A673 (cell line): Measurements from ENCODE around the gene ASPM.

Experiments used
- EZH2 ChIP-seq: fragments of 200-600 bp; sonication (generic); IDR thresholded peaks from 2 replicates; pipeline ENCODE4 v1.6.1; 2017; ENCODE audit warnings: borderline replicate concordance, low read depth, mild to moderate bottlenecking, mixed read lengths, antibody characterized with exemption, low read length; ENCODE audit not compliant: poor library complexity, severe bottlenecking
- TF ChIP-seq, protein P1 (sequence below): fragments of 300-800, 200-600 bp; sonication (generic); conservative IDR thresholded peaks from 2 replicates; pipeline ENCODE4 v1.5.1; 2017; ENCODE audit warnings: low read depth, mild to moderate bottlenecking, antibody characterized with exemption, low read length, moderate library complexity, mixed read lengths

DNA sequence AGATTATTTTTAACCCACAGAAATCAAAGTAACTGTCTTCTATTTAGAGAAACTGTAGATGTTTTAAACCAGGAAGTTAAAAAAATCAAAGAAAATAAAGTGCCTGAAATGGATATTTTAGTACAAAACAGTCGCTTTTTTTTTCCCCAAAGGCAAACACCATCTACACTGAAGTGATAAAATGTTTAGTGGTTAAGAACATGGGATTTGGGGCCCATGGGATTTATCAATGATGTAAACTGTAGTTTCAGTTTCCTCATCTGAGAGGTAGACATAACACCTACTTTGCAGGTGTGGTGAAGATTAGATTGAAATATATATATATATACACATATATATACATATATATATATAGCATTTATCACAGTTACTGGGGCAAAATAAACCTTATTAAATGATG is 22.1 kb downstream of the ASPM start:
- TF ChIP-seq, protein P1, sequence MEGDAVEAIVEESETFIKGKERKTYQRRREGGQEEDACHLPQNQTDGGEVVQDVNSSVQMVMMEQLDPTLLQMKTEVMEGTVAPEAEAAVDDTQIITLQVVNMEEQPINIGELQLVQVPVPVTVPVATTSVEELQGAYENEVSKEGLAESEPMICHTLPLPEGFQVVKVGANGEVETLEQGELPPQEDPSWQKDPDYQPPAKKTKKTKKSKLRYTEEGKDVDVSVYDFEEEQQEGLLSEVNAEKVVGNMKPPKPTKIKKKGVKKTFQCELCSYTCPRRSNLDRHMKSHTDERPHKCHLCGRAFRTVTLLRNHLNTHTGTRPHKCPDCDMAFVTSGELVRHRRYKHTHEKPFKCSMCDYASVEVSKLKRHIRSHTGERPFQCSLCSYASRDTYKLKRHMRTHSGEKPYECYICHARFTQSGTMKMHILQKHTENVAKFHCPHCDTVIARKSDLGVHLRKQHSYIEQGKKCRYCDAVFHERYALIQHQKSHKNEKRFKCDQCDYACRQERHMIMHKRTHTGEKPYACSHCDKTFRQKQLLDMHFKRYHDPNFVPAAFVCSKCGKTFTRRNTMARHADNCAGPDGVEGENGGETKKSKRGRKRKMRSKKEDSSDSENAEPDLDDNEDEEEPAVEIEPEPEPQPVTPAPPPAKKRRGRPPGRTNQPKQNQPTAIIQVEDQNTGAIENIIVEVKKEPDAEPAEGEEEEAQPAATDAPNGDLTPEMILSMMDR: no peak
- TF ChIP-seq EZH2: no peak
